Epithelial cell of proximal tubule (primary cell): ENCODE results near the gene PRDM12. TPM values are rescaled to one million over a fixed set of nuclear protein-coding genes. Genes with fewer than 3 reads are reported as not detected.

Experiments used
- DNase-seq: peaks from one replicate; pipeline ENCODE4 v3.0.0-alpha.2; 2011; ENCODE audit warnings: low read depth
- H3K4me3 ChIP-seq: 2 replicates; pipeline ENCODE4 v1.5.1; 2011; ENCODE audit warnings: low read depth, mild to moderate bottlenecking, low read length
- CTCF ChIP-seq: conservative IDR thresholded peaks from 2 replicates; pipeline ENCODE4 v1.5.1; 2012; ENCODE audit warnings: low read depth, mild to moderate bottlenecking, low read length
- total RNA-seq: library from RNA; depleted of rRNA; stranded (reverse); fragments of >200 nt; gene quantifications from 2 replicates; pipeline ENCODE4 v1.2.3, GENCODE V29; 2015

Gene PRDM12
- total RNA-seq, 1 donor from 2014 or later: not detected

- no peak for DNase-seq
- TF ChIP-seq CTCF: no peak
- no peak overlapping the region for H3K4me3 ChIP-seq
These were observed 27.8 kb upstream of the PRDM12 start for GRCh38 chr9:130636648-130637020.

GRCh38 chr9:130638284-130639123, 25.9 kb upstream of the PRDM12 start:
- H3K4me3 ChIP-seq: no peak overlapping the region
- DNase-seq: no peak
- no peak for TF ChIP-seq CTCF

- no peak overlapping the region for H3K4me3 ChIP-seq
- DNase-seq: no peak
- no peak for TF ChIP-seq CTCF
These were observed 25.1 kb upstream of the PRDM12 start for GRCh38 chr9:130639124-130639765.

GRCh38 chr9:130639866-130640555, 24.4 kb upstream of the PRDM12 start:
- H3K4me3 ChIP-seq: no peak overlapping the region
- no peak for TF ChIP-seq CTCF
- DNase-seq: no peak

- no peak overlapping the region for H3K4me3 ChIP-seq
- no peak for DNase-seq
- no peak for TF ChIP-seq CTCF
These were observed 23.7 kb upstream of the PRDM12 start for GRCh38 chr9:130640681-130641080.

- no peak for TF ChIP-seq CTCF
- no peak for DNase-seq
These were observed 21.5 kb upstream of the PRDM12 start for GRCh38 chr9:130642926-130643325.

More at GRCh38 chr9:130642926-130643325, 21.5 kb upstream of the PRDM12 start:
- H3K4me3 ChIP-seq: no peak overlapping the region
